GM23338 (cell line): Measurements from ENCODE around the gene ASS1. TPM values are rescaled to one million over a fixed set of nuclear protein-coding genes. Genes with fewer than 3 reads are reported as not detected.

Experiments used
- ATAC-seq: fragments of 200-7000 bp; cut with Tn5 transposase; 3 replicates; pipeline ENCODE4 v1.9.1; 2020
- DNase-seq: peaks from one replicate; pipeline ENCODE4 v3.0.0-alpha.2; 2015; ENCODE audit warnings: low spot score
- H2AFZ ChIP-seq: fragments of 200-600 bp; sonication (generic); 2 replicates; pipeline ENCODE4 v1.8.0; 2016; ENCODE audit warnings: antibody characterized with exemption, mild to moderate bottlenecking, moderate library complexity
- H3F3A ChIP-seq: fragments of 200-600 bp; sonication (generic); replicated peaks from 2 replicates; pipeline ENCODE4 v1.8.0; 2017; ENCODE audit warnings: antibody characterized with exemption, mixed run types, low read depth
- H3K27ac ChIP-seq: fragments of 200-600 bp; sonication (generic); 2 replicates; pipeline ENCODE4 v1.6.1; 2016; ENCODE audit warnings: low read depth
- H3K27me3 ChIP-seq: fragments of 200-600 bp; sonication (generic); 2 replicates; pipeline ENCODE4 v1.8.0; 2016; ENCODE audit warnings: mild to moderate bottlenecking, mixed run types, moderate library complexity; ENCODE audit not compliant: insufficient read depth
- H3K36me3 ChIP-seq: fragments of 200-600 bp; sonication (generic); 2 replicates; pipeline ENCODE4 v1.8.0; 2016; ENCODE audit warnings: mild to moderate bottlenecking; ENCODE audit not compliant: insufficient read depth
- H3K4me1 ChIP-seq: fragments of 200-600 bp; sonication (generic); 2 replicates; pipeline ENCODE4 v1.8.0; 2016; ENCODE audit warnings: mild to moderate bottlenecking, moderate library complexity; ENCODE audit not compliant: insufficient read depth
- H3K4me2 ChIP-seq: fragments of 200-600 bp; sonication (generic); 2 replicates; pipeline ENCODE4 v1.7.1; 2017; ENCODE audit warnings: mixed run types
- H3K4me3 ChIP-seq: fragments of 200-600 bp; sonication (generic); 2 replicates; pipeline ENCODE4 v1.6.1; 2016; ENCODE audit warnings: mixed run types
- H3K79me2 ChIP-seq: fragments of 200-600 bp; sonication (generic); replicated peaks from 2 replicates; pipeline ENCODE4 v1.8.0; 2017; ENCODE audit warnings: mild to moderate bottlenecking; ENCODE audit not compliant: insufficient read depth
- H3K9me2 ChIP-seq: fragments of 200-600 bp; sonication (generic); 2 replicates; pipeline ENCODE4 v1.8.0; 2017; ENCODE audit not compliant: insufficient read depth
- H4K20me1 ChIP-seq: fragments of 200-600 bp; sonication (generic); replicated peaks from 2 replicates; pipeline ENCODE4 v1.8.0; 2017; ENCODE audit warnings: mild to moderate bottlenecking; ENCODE audit not compliant: insufficient read depth
- H3K27ac Mint-ChIP-seq: 2 replicates; pipeline ENCODE4 v1.8.0; 2020; ENCODE audit warnings: inconsistent platforms, mild to moderate bottlenecking, moderate library complexity, mixed read lengths
- H3K27me3 Mint-ChIP-seq: 3 replicates; pipeline ENCODE4 v1.8.0; 2022; ENCODE audit warnings: low read depth, mild to moderate bottlenecking, moderate library complexity, mixed read lengths, inconsistent platforms; ENCODE audit not compliant: insufficient read depth, poor library complexity
- H3K36me3 Mint-ChIP-seq: 3 replicates; pipeline ENCODE4 v1.8.0; 2021; ENCODE audit warnings: low read depth, mild to moderate bottlenecking, inconsistent platforms, moderate library complexity, mixed read lengths
- H3K4me1 Mint-ChIP-seq: 3 replicates; pipeline ENCODE4 v1.8.0; 2020; ENCODE audit warnings: mild to moderate bottlenecking, inconsistent platforms, mixed read lengths
- H3K4me3 Mint-ChIP-seq: 3 replicates; pipeline ENCODE4 v1.8.0; 2021; ENCODE audit warnings: moderate library complexity, mild to moderate bottlenecking, inconsistent platforms, mixed read lengths
- H3K9me3 Mint-ChIP-seq: 3 replicates; pipeline ENCODE4 v1.8.0; 2020; ENCODE audit warnings: moderate library complexity, mild to moderate bottlenecking, inconsistent platforms, mixed read lengths
- CREB1 ChIP-seq: fragments of 250-450 bp; sonication (Bioruptor Pico); IDR thresholded peaks from 2 replicates; pipeline ENCODE4 v1.5.0; 2020; ENCODE audit warnings: low read depth, mild to moderate bottlenecking, moderate library complexity
- EZH2 ChIP-seq: fragments of 200-600 bp; sonication (generic); IDR thresholded peaks from one replicate; pipeline ENCODE4 v1.8.0; 2017; ENCODE audit warnings: antibody characterized with exemption, mild to moderate bottlenecking, low read depth; ENCODE audit not compliant: unreplicated experiment
- JUNB ChIP-seq: IDR thresholded peaks from one replicate; pipeline ENCODE4 v1.6.1; 2016; ENCODE audit warnings: antibody characterized with exemption; ENCODE audit not compliant: unreplicated experiment
- NANOG ChIP-seq: IDR thresholded peaks from 2 replicates; pipeline ENCODE4 v1.6.1; 2016; ENCODE audit warnings: antibody characterized with exemption, borderline replicate concordance
- POLR2AphosphoS5 ChIP-seq: IDR thresholded peaks from 2 replicates; pipeline ENCODE4 v1.6.1; 2016; ENCODE audit warnings: antibody characterized with exemption, low read depth
- STAT1 ChIP-seq: IDR thresholded peaks from one replicate; pipeline ENCODE4 v1.6.1; 2016; ENCODE audit warnings: antibody characterized with exemption; ENCODE audit not compliant: unreplicated experiment
- ZNF114 ChIP-seq: fragments of 250-450 bp; sonication (Bioruptor Pico); IDR thresholded peaks from 2 replicates; pipeline ENCODE4 v1.5.0; 2020; ENCODE audit warnings: mild to moderate bottlenecking, moderate library complexity
- ZNF331 ChIP-seq: fragments of 250-450 bp; sonication (Bioruptor Pico); IDR thresholded peaks from 2 replicates; pipeline ENCODE4 v1.5.0; 2020; ENCODE audit warnings: low read depth, mild to moderate bottlenecking, moderate library complexity
- polyA plus RNA-seq: library from polyadenylated mRNA; unstranded; fragments of >200 nt; fragmentation: Nextera tagmentation; extraction: Ambion mirVana; gene quantifications from 2 replicates; pipeline ENCODE4 v1.2.1, GENCODE V29; 2016
- total RNA-seq: library from RNA; depleted of rRNA; stranded (reverse); fragments of >200 nt; shearing (Covaris generic); gene quantifications from 2 replicates; pipeline ENCODE4 v1.2.3, GENCODE V29; 2014
- TF ChIP-seq, protein P1 (sequence below): IDR thresholded peaks from 2 replicates; pipeline ENCODE4 v1.6.1; 2016; ENCODE audit warnings: antibody characterized with exemption
- TF ChIP-seq, protein P2 (sequence below): fragments of 250-450 bp; sonication (Bioruptor Pico); IDR thresholded peaks from 2 replicates; pipeline ENCODE4 v1.5.0; 2020; ENCODE audit warnings: mild to moderate bottlenecking, moderate library complexity

The ASS1 gene
- total and polyA plus RNA-seq, 2 experiments from 2014 or later, result 65.8 to 103 TPM

DNA sequence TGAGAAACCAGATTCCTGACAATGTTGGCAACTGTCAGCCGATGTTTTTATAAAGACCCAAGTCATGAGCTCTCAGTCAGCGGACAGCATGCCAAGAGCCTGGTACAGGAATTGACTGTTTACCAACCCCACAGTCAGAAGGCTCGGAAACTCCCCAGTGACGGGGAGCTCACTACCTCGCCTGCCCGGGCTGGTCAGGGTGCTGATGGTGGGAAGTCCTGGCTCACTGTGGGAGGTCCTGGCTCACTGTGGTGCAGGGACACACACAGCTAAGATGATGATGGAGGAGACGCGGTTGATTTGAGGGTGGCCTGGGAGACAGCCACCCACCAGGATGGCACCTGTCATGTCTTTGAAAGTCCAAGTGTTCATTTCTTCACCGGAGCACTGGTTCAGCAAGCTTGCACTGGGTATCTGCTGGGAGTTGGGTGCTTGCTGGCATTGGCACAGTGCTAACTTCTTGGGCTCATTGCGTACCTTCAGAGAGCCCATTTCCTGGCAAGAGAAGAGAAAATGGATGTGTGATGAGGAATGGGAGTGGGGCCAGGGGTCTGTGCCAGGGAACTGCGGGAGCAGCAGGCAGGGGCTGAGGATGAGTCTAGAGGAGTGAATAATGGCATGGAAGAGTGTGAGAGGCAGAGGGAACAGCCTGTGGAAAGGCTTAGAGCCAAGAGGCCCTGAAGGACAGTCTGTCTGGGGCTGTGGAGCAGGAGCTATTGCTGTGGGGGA is 15.3 kb downstream of the ASS1 start:
- no peak overlapping the region for H2AFZ ChIP-seq
- H3F3A ChIP-seq, result no peaks in the 10 kb centered on the region
- H3K36me3 ChIP-seq, result no peaks in the 10 kb centered on the region
- no peaks in the 10 kb centered on the region for H3K79me2 ChIP-seq
- Mint-ChIP-seq H3K27ac (no peak overlapping the region), H3K9me3 (no peaks in the 10 kb centered on the region), H3K4me1 (no peaks in the 10 kb centered on the region; the same call in 2 of the 3 replicates), H3K36me3 (peaks cover 29% of the 10 kb centered on the region), H3K4me3 (no peak overlapping the region; the same call in 2 of the 3 replicates), H3K27me3 (peaks cover 12% of the 10 kb centered on the region)
- H3K27ac ChIP-seq, result no peak overlapping the region
- ATAC-seq (no peak), DNase-seq (no peak)
- no peaks in the 10 kb centered on the region for H3K9me2 ChIP-seq
- H3K4me2 ChIP-seq, result no peak overlapping the region
- no peak for TF ChIP-seq NANOG
- no peak for TF ChIP-seq POLR2AphosphoS5
- TF ChIP-seq, protein P1, sequence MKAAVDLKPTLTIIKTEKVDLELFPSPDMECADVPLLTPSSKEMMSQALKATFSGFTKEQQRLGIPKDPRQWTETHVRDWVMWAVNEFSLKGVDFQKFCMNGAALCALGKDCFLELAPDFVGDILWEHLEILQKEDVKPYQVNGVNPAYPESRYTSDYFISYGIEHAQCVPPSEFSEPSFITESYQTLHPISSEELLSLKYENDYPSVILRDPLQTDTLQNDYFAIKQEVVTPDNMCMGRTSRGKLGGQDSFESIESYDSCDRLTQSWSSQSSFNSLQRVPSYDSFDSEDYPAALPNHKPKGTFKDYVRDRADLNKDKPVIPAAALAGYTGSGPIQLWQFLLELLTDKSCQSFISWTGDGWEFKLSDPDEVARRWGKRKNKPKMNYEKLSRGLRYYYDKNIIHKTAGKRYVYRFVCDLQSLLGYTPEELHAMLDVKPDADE, result no peak
- TF ChIP-seq EZH2, result no peak
- TF ChIP-seq, protein P2, sequence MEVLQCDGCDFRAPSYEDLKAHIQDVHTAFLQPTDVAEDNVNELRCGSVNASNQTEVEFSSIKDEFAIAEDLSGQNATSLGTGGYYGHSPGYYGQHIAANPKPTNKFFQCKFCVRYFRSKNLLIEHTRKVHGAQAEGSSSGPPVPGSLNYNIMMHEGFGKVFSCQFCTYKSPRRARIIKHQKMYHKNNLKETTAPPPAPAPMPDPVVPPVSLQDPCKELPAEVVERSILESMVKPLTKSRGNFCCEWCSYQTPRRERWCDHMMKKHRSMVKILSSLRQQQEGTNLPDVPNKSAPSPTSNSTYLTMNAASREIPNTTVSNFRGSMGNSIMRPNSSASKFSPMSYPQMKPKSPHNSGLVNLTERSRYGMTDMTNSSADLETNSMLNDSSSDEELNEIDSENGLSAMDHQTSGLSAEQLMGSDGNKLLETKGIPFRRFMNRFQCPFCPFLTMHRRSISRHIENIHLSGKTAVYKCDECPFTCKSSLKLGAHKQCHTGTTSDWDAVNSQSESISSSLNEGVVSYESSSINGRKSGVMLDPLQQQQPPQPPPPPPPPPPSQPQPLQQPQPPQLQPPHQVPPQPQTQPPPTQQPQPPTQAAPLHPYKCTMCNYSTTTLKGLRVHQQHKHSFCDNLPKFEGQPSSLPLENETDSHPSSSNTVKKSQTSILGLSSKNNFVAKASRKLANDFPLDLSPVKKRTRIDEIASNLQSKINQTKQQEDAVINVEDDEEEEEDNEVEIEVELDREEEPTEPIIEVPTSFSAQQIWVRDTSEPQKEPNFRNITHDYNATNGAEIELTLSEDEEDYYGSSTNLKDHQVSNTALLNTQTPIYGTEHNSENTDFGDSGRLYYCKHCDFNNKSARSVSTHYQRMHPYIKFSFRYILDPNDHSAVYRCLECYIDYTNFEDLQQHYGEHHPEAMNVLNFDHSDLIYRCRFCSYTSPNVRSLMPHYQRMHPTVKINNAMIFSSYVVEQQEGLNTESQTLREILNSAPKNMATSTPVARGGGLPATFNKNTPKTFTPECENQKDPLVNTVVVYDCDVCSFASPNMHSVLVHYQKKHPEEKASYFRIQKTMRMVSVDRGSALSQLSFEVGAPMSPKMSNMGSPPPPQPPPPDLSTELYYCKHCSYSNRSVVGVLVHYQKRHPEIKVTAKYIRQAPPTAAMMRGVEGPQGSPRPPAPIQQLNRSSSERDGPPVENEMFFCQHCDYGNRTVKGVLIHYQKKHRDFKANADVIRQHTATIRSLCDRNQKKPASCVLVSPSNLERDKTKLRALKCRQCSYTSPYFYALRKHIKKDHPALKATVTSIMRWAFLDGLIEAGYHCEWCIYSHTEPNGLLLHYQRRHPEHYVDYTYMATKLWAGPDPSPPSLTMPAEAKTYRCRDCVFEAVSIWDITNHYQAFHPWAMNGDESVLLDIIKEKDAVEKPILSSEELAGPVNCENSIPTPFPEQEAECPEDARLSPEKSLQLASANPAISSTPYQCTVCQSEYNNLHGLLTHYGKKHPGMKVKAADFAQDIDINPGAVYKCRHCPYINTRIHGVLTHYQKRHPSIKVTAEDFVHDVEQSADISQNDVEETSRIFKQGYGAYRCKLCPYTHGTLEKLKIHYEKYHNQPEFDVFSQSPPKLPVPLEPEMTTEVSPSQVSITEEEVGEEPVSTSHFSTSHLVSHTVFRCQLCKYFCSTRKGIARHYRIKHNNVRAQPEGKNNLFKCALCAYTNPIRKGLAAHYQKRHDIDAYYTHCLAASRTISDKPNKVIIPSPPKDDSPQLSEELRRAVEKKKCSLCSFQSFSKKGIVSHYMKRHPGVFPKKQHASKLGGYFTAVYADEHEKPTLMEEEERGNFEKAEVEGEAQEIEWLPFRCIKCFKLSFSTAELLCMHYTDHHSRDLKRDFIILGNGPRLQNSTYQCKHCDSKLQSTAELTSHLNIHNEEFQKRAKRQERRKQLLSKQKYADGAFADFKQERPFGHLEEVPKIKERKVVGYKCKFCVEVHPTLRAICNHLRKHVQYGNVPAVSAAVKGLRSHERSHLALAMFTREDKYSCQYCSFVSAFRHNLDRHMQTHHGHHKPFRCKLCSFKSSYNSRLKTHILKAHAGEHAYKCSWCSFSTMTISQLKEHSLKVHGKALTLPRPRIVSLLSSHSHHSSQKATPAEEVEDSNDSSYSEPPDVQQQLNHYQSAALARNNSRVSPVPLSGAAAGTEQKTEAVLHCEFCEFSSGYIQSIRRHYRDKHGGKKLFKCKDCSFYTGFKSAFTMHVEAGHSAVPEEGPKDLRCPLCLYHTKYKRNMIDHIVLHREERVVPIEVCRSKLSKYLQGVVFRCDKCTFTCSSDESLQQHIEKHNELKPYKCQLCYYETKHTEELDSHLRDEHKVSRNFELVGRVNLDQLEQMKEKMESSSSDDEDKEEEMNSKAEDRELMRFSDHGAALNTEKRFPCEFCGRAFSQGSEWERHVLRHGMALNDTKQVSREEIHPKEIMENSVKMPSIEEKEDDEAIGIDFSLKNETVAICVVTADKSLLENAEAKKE (CRISPR knock-in tag), result no peak
- TF ChIP-seq ZNF331 (CRISPR knock-in tag), result no peak
- TF ChIP-seq CREB1 (CRISPR knock-in tag), result no peak
- TF ChIP-seq STAT1, result no peak
- no peak for TF ChIP-seq ZNF114
- TF ChIP-seq JUNB, result no peak
- no peak overlapping the region for H3K4me3 ChIP-seq
- H4K20me1 ChIP-seq, result no peaks in the 10 kb centered on the region
- no peaks in the 10 kb centered on the region for H3K27me3 ChIP-seq
- H3K4me1 ChIP-seq, result no peaks in the 10 kb centered on the region
